K562 (cell line): ENCODE measurements around the gene ZNF862. TPM values are rescaled to one million over a fixed set of nuclear protein-coding genes. Genes with fewer than 3 reads are reported as not detected.

Experiments used
- ARID3A ChIP-seq: IDR thresholded peaks from 2 replicates; pipeline ENCODE4 v1.6.1; 2012; ENCODE audit warnings: low read depth, low read length, improper control_type of control experiment, borderline replicate concordance
- CHD1 ChIP-seq: fragments of 200-600 bp; sonication (generic); IDR thresholded peaks from one replicate; pipeline ENCODE4 v1.6.1; 2012; ENCODE audit warnings: mild to moderate bottlenecking, moderate library complexity, low read length, inconsistent platforms
- CTCFL ChIP-seq: IDR thresholded peaks from 2 replicates; pipeline ENCODE4 v1.6.1; 2011; ENCODE audit warnings: borderline replicate concordance, low read depth, mild to moderate bottlenecking, moderate library complexity, low read length; ENCODE audit not compliant: insufficient read depth, poor library complexity, severe bottlenecking
- DDX20 ChIP-seq: fragments of 450-650 bp; IDR thresholded peaks from 2 replicates; pipeline ENCODE4 v1.6.1; 2016; ENCODE audit warnings: missing genetic modification characterization, low read depth, mild to moderate bottlenecking, missing compliant biosample characterization, moderate library complexity
- HDGF ChIP-seq: fragments of 450-650 bp; IDR thresholded peaks from 2 replicates; pipeline ENCODE4 v1.6.1; 2016
- HOMEZ ChIP-seq: fragments of 250-450 bp; sonication (Bioruptor Pico); IDR thresholded peaks from 2 replicates; pipeline ENCODE4 v1.4.0; 2020; ENCODE audit warnings: mild to moderate bottlenecking, moderate library complexity
- KLF1 ChIP-seq: fragments of 450-650 bp; IDR thresholded peaks from 2 replicates; pipeline ENCODE4 v1.6.1; 2016; ENCODE audit warnings: missing genetic modification characterization, missing compliant biosample characterization
- L3MBTL2 ChIP-seq: fragments of 450-650 bp; IDR thresholded peaks from 2 replicates; pipeline ENCODE4 v1.6.1; 2016; ENCODE audit warnings: mild to moderate bottlenecking, moderate library complexity
- LARP7 ChIP-seq: fragments of 450-650 bp; IDR thresholded peaks from 2 replicates; pipeline ENCODE4 v1.6.1; 2016
- MYNN ChIP-seq, 2 experiments: sonication (generic); formaldehyde crosslinking in 1 of 2; IDR thresholded peaks; 2 replicates each; pipeline versions ENCODE4 v1.5.0 to v1.6.1; 2016 to 2020; ENCODE audit warnings: antibody characterized with exemption in 1 of 2, missing genetic modification reagents in 1 of 2
- NFE2 ChIP-seq: IDR thresholded peaks from 2 replicates; pipeline ENCODE4 v1.6.1; 2014; ENCODE audit warnings: antibody characterized with exemption, low read depth
- SLC30A9 ChIP-seq: fragments of 250-450 bp; sonication (Bioruptor Pico); IDR thresholded peaks from 2 replicates; pipeline ENCODE4 v1.8.0; 2022; ENCODE audit warnings: mild to moderate bottlenecking, moderate library complexity
- TFE3 ChIP-seq: fragments of 450-650 bp; formaldehyde crosslinking; IDR thresholded peaks from 2 replicates; pipeline ENCODE4 v1.4.0; 2020; ENCODE audit warnings: mild to moderate bottlenecking, mixed read lengths
- YY1 ChIP-seq, 3 experiments: IDR thresholded peaks; 2 replicates each; pipeline ENCODE4 v1.6.1; 2011; ENCODE audit warnings: low read length in 2 of 3, mild to moderate bottlenecking in 2 of 3, moderate library complexity in 2 of 3, borderline replicate concordance in 1 of 3, control low read depth in 1 of 3, low read depth in 1 of 3; ENCODE audit not compliant: insufficient read depth in 3 of 3, insufficient replicate concordance in 2 of 3, control insufficient read depth in 1 of 3, insufficient read length in 1 of 3; ENCODE audit errors: extremely low read depth in 1 of 3
- ZFP91 ChIP-seq: sonication (generic); formaldehyde crosslinking; IDR thresholded peaks from 2 replicates; pipeline ENCODE4 v1.8.0; 2022; ENCODE audit warnings: mild to moderate bottlenecking, missing genetic modification reagents
- ZNF124 ChIP-seq: sonication (generic); formaldehyde crosslinking; IDR thresholded peaks from 2 replicates; pipeline ENCODE4 v1.8.1; 2022; ENCODE audit warnings: missing genetic modification reagents
- ZNF224 ChIP-seq: sonication (generic); formaldehyde crosslinking; IDR thresholded peaks from 2 replicates; pipeline ENCODE4 v1.8.0; 2022; ENCODE audit warnings: mild to moderate bottlenecking, missing genetic modification reagents
- ZNF23 ChIP-seq: fragments of 250-450 bp; sonication (Bioruptor Pico); IDR thresholded peaks from 2 replicates; pipeline ENCODE4 v1.4.0; 2020; ENCODE audit warnings: mild to moderate bottlenecking
- ZNF24 ChIP-seq: fragments of 450-650 bp; IDR thresholded peaks from 2 replicates; pipeline ENCODE4 v1.6.1; 2016
- polyA plus RNA-seq, 8 experiments: library from polyadenylated mRNA; depleted of rRNA in 4 of 8; stranded (reverse) in 5 of 8; unstranded in 3 of 8; fragments of >200 nt; fragmentation: Nextera tagmentation in 2 of 8; fragmentation: Illumina TruSeq in 1 of 8; extraction: Ambion mirVana in 2 of 8; extraction: Trizol in 1 of 8; gene quantifications; 2 replicates each; pipeline versions ENCODE4 v1.2.1 to v1.2.3, GENCODE V29; 2011 to 2014; ENCODE audit warnings: inconsistent platforms in 1 of 8, missing spikeins in 1 of 8
- total RNA-seq, 7 experiments: library from RNA; depleted of rRNA in 6 of 7; stranded (reverse); fragments of >200 nt in 6 of 7; fragmentation: Illumina TruSeq in 2 of 7; extraction: Trizol in 2 of 7; gene quantifications; 2 replicates each; pipeline versions ENCODE4 v1.2.1 to v1.2.3, GENCODE V29; 2011 to 2021; ENCODE audit warnings: low replicate concordance in 1 of 7

The ZNF862 gene
- total and polyA plus RNA-seq, 9 of the 15 experiments (the other 6 are each of a cell fraction or from before 2014, with no cell fraction given), result 1.1 to 3.9 (median 2.6) TPM

- TF ChIP-seq TFE3 (CRISPR knock-in tag) (peak; percentile 80), ARID3A (no peak), NFE2 (no peak), ZNF224 (CRISPR knock-in tag) (0 out of 2 replicates have a peak, but pooled peaks have one; percentile 66), DDX20 (no peak), YY1 (IDR thresholded peaks at IDR 0.05; ENCODE audit: borderline replicate concordance in 1 of 3, control insufficient read depth in 1 of 3, extremely low read depth in 1 of 3, insufficient read depth in 3 of 3, insufficient read length in 1 of 3, insufficient replicate concordance in 2 of 3, low read depth in 1 of 3, low read length in 2 of 3) (peak; percentile 26 to 82 (median 28)), ZNF24 (no peak), HOMEZ (CRISPR knock-in tag) (no peak), KLF1 (tag) (no peak), ZFP91 (CRISPR knock-in tag) (no peak), CTCFL (peak; percentile 16), HDGF (peak; percentile 82; the same call in 1 of the 2 replicates), CHD1 (peak; percentile 61), SLC30A9 (CRISPR knock-in tag) (no peak), ZNF23 (CRISPR knock-in tag) (no peak), L3MBTL2 (peak; percentile 78), LARP7 (no peak), MYNN (IDR thresholded peaks at IDR 0.05) (no peak), MYNN (CRISPR knock-in tag; IDR thresholded peaks at IDR 0.05) (no peak), ZNF124 (CRISPR knock-in tag) (no peak)
Measured at GRCh38 chr7:149872419-149873073, 34.4 kb downstream of the ZNF862 start (continued).
